ENCODE results near the gene CCL14. TPM values are rescaled to one million over a fixed set of nuclear protein-coding genes. Genes with fewer than 3 reads are reported as not detected.
A peak's percentile ranks its signal among the peaks of the same experiment; 100 is the strongest.
"Not testable (repeated sequence)": the region's sequence is repeated elsewhere in the genome, so short reads cannot be mapped to it uniquely, and the experiment has no call there.

The CCL14 gene
- total RNA-seq (2014; rRNA removed; shearing (Covaris generic)): 0.15 and 0.37 TPM in 2 replicates

DNA sequence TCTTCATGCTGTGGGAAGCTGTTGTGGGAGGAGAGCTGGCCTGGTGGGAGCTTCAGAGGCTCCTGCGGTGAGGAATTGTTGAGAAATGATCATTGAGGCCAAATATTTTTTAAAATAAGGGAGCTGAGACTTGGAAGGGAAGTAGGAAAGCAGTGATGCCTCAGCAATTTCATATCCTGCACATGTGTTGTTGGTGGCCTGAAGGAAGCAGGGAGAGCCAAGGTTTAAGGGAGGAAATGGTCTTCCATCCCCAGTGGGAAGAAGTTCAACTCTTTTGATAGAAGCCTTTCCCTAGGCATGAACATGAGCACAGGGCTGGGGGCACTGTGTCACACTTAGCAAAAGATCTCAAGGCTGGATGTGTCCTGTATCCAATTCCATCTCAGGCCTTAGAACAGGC, at the start of gene CCL14:
TSS of gene CCL14 (minus strand) at position 87 of the 400 bp plus-strand sequence. CDS start at position 7, 80 bp downstream.
- no peak for DNase-seq (ENCODE audit: low spot score)

DNA sequence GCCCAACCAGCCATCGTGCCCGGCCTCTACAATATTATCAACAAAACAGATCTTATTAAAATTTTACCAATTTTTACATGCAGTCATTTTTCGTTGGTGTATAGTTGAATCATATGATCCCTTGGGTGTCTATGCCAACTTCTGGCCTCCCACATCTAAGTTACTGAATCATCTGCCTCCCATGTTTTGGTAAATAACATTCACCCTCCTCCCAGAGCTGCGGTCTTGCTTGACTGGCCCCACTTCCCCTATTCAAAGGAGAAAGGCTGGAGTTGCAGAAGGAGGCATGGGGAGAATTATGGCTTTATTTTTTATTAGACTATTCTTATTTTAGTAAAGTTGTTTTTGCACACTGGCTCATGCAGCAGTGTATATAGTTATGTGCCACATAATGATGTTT, 49.7 kb upstream of the CCL14 start:
- DNase-seq (ENCODE audit: low spot score): no peak

DNA sequence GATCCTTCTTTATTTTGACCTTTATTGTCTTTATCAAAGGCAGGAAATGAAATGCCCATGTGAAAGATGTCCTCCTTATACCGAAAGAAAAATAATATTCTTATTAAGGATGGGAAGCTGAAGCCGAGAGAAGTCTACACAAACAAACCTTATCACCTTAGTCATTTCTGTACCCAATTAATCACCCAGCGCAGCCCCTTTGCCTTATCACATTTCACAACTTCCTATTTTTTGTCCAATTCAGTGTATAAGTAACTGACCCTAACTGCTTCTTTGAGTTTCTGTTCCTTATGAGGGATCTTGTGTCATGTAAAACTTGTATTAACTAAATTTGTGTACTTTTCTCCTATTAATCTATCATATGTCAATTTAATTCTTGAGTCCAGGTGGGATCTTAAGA, 47.6 kb upstream of the CCL14 start:
- DNase-seq (ENCODE audit: low spot score): no peak

DNA sequence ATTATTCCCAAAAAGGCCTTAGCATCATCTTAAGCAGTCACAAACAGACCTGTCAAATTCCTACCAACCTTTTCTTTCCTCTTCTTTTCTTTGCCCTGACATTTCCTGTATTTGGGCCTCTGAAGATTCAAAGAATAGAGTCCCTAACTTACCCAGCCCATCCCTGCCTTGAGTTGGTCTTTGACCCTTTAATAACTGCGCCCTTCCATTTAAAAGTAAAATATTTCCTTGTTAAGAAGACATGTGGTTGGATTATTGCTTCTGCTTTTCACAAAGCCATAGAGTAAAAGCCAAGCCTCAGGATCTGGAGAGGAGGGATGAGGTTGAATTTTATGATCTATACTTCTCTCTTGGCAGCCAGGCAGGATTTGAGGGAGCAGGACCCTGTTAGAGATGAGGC, 44.4 kb upstream of the CCL14 start:
- no peak for DNase-seq (ENCODE audit: low spot score)

DNA sequence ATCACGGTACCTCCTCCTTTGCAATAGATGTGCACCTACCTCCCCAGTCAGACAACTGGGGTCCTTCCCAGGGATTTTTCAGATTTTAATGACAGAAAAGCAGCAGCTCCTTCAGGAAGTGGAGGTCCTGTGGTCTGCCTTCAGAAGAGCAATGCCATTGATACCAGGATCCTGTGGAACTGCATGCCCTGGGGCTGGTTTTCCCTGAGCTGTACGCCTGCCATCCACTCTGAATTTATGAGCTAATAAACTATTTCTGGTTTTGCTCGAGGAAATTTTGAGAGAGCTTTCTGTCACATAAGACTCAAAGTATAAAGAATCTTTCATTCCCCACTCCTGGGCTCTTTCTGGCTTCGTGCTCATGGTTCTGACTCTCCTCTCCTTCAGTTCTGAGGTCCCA, 41.2 kb upstream of the CCL14 start:
- no peak for DNase-seq (ENCODE audit: low spot score)

DNA sequence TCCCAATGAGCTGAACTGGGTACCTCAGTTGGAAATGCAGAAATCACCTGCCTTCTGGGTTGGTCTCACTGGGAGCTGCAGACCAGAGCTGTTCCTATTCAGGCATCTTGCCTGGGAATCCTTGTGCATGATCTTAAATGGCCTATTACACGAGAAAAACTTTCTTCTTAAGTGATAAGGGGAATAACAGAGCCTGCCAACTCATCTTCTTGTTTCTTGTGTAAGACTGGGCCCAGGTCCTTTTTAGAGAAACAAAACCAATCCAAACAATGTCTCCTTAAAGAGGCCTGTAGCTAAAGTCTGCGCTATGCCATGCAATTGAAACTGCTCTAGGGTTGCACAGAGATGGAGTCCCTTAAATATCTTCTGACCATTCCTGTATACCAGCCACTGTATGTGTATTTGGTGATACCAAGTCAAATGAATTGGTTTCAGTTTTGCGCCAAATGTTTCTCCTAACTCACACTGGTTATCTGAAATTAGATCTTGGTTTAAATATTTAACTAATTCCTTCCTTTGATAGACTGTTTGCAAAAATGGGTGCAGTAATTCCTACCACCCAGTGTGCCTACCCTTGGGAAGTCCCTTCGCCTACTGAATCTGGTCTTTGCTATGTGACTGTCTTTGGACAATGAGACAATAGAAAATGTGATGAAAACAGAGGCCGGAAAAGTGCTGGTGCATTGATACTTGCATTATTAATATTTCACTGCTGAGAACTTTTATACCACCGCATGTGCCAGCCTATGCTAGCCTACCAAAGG, 37.8 kb upstream of the CCL14 start:
- no peak for DNase-seq (ENCODE audit: low spot score)

DNA sequence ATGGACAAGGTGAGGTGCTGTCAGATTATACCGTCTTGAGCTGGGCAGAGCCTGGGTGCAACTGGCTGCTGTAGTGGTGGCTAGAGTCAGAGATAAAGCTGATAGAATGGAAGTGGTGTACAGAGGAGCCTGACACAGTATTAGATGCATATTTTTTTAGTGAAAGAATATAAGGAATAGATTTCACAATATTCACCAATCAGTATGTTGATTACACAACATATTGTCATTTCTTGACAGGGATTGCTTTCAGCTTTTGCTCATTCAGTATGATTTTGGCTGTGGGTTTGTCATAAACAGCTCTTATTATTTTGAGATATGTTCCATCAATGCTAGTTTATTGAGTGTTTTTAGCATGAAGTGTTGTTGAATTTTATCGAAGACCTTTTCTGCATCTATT, 32.9 kb upstream of the CCL14 start:
- DNase-seq (ENCODE audit: low spot score): no peak

DNA sequence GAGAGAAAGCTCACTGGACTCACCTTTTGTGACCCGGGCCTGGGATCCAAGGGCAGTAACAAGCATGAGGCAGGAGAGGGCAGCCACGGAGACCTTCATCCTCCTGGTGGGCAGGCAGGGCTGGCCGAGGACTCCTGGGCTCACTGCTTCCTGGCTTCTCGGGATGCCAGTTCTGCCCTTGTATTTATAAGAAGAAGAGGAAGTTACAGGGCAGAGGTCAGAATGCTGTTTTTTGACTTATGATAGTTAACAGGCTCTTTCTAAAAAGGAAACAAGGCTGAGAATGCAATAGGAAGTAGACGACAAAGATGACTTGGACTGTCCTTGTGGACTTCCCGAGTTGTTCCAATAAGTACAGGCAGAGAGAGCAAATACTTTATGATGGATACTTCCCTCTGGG, 31.3 kb upstream of the CCL14 start, which contains the start of gene CCL23:
TSS of gene CCL23 (minus strand) at position 174 of the 400 bp plus-strand sequence. CDS start at position 99, 75 bp downstream.
- no peak for DNase-seq (ENCODE audit: low spot score)

DNA sequence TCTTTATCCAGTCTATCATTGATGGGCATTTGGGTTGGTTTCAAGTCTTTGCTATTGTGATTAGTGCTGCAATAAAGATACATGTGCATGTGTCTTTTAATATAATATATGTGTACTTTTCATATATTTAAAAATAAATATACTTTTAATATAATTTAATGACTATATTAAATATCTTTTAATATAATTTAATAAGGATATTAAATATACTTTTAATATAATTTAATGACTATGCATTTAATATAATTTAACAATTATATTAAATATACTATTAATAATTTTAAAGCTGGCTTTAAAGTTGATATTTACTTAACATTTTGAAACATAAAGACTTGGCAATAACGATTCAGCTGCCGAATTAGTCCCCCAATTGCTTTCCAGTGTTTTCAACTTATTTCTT, 30.0 kb upstream of the CCL14 start:
- DNase-seq (ENCODE audit: low spot score): no peak

DNA sequence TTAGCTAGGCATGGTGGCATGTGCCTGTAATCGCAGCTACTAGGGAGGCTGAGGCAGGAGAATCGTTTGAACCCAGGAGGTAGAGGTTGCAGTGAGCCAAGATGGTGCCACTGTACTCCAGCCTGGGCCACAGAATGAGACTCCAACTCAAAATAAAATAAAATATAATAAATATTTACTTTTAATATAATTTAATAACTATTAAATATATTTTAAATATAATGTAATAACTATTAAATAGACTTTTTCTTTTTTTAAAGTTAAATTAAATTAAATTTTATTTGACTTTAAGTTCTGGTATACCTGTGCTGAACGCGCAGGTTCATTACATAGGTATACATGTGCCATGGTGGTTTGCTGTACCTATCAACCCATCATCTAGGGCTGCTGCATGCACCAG, 29.4 kb upstream of the CCL14 start:
- not testable (repeated sequence) for DNase-seq (ENCODE audit: low spot score)

DNA sequence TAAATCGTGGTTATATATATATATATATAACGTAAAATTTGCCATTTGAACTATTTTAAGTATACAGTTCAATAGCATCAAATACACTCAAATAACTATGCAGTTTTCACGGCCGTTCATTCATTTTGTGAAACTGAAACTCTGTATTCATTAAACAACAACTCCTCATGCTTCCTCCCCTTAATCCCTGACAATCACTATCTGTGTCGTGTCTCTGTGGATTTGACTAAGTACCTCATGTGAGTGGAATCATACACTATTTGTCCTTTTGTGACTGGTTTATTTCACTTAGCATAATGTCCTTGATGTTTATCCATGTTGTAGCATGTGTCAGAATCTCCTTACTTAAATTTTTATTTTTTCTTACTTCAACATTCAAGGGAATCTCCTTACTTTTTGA, 28.4 kb upstream of the CCL14 start:
- DNase-seq (ENCODE audit: low spot score): no peak

DNA sequence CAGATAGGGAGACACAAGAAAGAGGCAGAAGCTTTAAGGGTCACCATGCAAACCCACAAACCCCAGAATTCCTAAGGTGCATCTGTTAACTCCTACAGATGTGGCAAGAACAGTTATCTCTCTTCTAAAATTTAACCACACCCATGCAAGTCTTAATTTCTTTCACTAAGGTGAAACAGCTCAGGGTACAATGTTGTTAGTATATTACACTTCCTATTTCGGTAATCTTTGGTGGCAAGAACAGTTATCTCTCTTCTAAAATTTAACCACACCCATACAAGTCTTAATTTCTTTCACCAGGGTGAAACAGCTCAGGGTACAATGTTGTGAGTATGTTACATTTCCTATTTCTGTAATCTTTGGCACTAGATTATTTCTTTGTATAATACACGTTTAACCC, 24.7 kb upstream of the CCL14 start:
- no peak for DNase-seq (ENCODE audit: low spot score)

DNA sequence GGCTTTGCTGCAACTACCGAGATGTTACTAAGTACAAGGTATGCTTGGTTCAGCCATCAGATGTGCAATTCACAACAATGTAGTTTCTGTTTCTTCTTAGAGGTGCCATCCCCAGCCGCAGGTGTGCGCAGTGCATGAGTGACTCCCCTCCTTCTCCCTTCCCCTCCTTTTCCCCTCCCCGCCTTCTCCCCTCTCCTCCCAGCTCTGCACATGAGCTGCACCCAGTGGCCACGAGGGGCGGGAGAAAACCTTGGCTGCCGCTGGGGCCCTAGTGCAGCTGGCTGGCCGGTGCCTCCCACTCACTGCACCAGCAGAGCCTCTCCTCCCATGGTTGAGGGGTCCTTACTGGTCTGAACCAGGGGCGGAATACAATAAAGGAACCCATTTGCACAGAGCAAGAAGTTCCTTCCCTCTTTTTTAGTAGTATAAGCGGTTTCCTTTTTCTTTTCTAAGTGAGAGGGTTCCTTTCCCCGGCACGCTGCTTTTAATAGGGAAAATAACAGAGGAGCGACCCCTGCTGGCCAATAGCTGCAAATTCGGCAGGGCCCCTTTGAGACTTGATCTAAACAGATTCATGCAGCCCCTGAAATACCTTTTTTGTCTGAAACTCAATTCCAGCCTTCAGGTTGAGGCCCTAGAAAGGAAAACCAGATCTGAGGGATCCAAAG, 22.6 kb upstream of the CCL14 start:
- DNase-seq (ENCODE audit: low spot score): peak; percentile 66

DNA sequence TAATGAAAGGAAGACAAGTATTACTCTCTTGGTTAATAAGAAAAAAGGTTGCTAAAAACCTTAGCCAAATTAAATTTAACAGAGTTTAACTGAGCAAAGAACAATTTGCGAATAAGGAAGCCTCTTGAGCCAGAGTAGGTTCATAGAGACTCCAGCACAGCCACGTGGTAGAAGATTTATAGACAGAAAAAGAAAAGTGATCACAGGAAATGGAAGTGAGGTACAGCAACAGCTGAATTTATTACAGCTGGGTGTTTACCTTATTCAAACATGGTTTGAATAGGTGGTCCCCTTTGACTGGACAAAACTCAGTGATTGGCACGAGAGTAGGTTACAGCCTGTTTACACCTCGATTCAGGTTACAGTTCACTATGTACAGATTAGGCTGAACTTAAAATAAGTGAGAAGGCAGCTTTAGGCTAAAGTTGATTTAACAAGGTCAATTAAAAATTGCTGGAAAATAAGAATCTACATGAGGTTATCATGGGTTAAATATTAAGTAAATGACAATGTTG, 18.1 kb upstream of the CCL14 start:
- DNase-seq (ENCODE audit: low spot score): no peak

DNA sequence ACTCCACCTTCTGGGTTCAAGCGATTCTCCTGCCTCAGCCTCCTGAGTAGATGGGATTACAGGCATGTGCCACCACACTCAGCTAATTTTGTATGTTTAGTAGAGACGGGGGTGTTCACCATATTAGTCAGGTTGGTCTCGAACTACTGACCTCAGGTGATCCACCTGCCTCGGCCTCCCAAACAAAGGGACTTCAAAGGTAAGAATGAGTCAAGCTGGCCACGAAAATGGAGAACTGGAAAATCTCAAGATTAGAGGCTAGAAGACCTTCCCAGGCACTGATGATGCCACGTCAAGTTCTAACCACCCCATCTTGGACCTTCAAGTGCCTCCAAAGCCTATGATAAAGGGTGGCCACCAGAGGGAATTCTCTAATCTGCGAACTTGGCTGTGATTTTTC, 16.1 kb upstream of the CCL14 start:
- no peak for DNase-seq (ENCODE audit: low spot score)

DNA sequence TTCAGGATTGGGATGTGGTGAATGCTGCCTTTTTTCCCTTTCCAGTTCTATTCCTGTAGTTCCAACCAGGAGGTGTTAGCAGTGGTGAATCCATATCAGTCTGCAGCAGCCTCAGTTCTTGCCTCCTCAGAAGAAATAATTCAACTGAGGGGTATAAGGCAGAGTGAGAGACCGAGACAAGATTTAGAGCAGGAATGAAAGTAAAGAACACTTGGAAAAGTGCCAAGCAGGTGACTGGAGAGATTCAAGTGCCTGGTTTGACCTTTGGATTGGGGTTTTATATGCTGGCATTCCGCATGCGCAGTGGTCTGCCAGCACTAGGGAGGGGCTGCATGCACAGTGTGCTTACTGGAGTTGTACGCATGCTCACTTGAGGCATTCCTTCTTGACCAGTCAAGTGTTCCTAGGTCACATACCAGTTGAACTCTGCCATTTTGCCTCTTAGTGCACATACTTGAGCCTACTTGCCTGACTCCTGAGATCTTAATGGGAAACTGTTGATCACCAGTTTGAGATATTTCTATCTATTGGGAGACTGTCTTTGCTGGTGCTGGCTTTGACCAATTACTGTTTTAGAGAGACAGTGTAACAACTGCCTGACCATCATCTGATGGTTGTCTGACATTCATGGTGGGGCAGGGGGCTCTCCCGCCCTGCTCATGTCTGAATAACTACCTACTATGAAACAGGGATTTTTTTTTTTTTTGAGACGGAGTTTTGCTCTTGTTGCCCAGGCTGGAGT, 15.5 kb upstream of the CCL14 start:
- DNase-seq (ENCODE audit: low spot score): peak; percentile 98

DNA sequence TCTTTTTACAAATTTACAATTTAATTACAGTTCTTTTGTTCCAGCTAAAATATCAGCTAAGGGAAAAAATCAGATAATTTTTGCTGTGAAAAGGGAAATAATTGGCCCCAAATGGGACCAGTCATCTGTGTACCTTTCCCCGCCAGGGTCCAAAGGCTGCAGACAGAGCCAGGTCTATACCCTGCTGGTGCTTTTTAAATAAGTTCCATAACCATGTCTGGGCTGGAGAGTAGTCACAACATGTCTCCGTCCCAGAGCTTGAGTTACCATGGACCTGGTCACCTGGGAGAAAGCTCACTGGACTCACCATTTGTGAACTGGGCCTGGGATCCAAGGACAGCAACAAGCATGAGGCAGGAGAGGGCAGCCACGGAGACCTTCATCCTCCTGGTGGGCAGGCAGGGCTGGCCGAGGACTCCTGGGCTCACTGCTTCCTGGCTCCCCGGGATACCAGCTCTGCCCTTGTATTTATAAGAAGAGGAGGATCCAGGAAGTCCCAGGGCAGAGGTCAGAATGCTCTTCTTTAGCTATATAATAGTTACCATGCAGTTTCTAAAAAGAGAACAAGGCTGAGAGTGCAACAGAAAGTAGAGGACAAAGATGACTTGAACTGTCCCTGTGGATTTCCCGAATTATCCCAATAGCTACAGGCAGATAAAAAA, 14.7 kb upstream of the CCL14 start, which contains the start of gene CCL15:
TSS of gene CCL15 (minus strand) at position 444 of the 662 bp plus-strand sequence. CDS start at position 383, 61 bp downstream.
- DNase-seq (ENCODE audit: low spot score): peak; percentile 78

DNA sequence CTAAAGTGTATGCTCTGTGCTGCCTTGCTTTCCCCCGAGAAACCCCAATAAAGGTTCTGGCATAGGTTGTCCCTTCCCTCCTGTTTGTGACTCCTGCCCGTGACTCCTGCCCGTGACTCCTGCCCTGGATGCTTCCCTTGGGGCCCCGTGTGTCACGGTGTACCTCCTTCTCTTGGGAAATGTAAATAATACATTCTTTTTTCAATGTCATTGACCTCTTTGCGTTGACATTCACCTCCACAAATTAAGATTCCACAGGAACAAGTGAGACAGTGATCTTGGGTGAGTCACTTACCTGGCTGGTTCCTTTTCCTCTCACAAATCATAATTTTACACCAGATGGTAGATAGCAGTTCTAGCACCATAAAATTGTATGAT, 14.2 kb upstream of the CCL14 start:
- DNase-seq (ENCODE audit: low spot score): no peak

DNA sequence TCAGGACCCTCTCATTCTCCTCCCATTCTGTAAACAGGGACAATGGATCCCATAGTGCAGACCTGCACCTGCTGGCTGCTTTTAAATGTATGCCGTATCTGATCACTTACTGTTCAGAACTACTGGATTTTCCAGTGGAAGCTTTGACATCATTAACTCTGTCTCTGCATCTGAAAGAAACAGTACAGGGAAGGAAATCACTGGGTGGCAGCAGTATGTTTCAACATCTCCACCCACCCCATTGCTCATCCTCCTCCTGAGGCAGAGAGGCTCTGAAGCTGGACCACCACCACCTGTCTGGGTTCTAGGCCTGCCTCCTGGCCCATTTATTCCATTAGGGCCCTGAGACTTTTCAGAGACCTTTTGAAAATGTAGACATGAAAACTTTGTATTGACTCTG, 12.2 kb upstream of the CCL14 start:
- no peak for DNase-seq (ENCODE audit: low spot score)

DNA sequence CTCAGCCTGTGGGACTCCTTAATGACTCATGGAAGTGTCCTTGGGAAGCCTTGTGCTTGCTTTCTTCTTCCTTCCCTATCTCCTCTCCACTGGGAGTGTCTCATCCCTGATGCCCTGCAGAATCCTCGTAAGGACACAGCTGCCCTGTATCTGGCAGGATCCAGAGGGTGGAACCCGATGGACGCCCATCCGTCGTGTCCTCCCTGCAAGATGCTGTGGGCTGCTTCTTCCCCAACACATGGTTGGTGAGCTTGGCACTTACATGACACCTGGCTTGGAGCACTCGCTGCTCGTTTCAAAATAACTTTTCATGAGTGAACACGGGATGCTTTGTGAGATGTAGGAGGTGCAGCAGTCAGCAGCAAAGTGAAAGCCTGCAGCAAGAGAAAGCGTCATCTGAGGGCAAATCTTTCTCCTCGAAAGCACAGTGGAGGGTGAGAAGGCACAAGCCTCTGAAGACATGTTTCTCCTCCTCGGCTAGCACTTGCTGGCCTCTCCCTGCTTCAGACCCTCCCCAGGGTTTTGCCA, 11.6 kb upstream of the CCL14 start:
- DNase-seq (ENCODE audit: low spot score): no peak

DNA sequence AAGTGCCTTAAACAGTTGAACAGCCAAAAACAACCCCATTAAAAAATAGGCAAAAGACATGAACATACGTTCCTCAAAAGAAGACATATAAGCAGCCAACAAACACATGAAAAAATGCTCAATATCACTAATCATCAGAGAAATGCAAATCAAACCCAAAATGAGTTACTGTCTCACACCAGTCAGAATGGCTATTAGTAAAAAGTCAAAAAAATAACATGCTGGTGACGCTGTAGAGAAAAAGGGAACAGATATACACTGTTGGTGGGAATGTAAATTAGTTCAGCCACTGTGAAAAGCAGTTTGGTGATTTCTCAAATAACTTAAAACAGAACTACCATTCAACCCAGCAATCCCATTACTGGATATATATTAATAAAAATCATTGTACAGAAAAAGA, 8.8 kb upstream of the CCL14 start:
- not testable (repeated sequence) for DNase-seq (ENCODE audit: low spot score)
